Superior temporal gyrus (tissue), 1 donor: ENCODE measurements around the gene UBAC1.
"Not testable (repeated sequence)": the region's sequence is repeated elsewhere in the genome, so short reads cannot be mapped to it uniquely, and the experiment has no call there.

Experiments
- DNase-seq: peaks from one replicate; pipeline ENCODE4 v3.0.0-alpha.2; 2016; ENCODE audit errors: extremely low spot score

UBAC1 gene

DNA sequence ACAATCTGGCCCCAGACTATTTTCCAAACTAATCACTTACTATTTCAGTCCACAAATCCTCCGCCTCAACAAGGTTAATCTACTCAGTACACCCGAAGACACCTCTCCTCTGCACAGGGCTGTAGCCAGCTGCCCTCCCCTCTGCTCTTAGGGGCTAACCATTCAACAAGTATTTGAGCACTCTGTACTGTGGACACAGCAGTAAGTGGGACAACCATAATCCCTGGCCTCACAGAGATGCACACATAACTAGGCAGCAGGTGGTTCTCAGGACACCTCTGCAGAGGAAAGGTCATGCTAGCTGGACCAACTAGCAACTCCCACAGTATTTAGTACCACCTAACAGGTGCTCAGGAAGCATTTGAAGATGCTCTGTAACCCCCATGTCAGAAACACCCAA is 59.3 kb downstream of the UBAC1 start:
- no peak for DNase-seq

DNA sequence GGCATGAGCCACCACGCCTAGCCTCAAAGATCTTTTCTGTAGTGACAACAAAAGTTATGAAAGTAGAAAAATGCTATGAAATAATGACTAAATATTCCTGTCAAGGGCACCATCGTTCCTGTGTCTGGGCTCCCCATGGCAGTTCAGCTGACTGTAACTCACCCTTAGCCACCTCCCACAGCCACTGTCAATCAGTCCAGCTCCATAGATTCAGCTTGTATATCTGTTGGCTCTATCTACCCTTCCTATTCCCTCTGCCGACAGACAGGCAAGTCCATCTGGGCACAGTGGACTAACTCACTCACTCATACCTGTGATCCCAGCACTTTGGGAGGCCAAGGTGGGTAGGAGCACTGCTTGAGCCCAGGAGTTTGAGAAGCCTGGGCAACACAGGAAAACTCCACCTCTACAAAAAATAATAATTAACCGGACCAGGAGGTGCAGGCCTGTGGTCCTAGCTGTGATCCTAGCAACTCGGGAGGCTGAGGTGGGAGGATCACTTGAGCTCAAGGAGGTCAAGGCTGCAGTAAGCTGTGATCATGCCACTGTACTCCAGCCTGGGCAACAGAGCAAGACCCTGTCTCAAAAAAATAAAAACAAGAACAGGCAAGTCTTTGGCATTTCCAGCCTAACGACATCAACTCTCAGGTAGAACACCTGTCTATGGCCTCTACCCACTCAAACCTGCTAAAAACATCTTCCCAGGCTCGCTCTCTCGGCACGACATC is 60.0 kb downstream of the UBAC1 start:
- no peak for DNase-seq

DNA sequence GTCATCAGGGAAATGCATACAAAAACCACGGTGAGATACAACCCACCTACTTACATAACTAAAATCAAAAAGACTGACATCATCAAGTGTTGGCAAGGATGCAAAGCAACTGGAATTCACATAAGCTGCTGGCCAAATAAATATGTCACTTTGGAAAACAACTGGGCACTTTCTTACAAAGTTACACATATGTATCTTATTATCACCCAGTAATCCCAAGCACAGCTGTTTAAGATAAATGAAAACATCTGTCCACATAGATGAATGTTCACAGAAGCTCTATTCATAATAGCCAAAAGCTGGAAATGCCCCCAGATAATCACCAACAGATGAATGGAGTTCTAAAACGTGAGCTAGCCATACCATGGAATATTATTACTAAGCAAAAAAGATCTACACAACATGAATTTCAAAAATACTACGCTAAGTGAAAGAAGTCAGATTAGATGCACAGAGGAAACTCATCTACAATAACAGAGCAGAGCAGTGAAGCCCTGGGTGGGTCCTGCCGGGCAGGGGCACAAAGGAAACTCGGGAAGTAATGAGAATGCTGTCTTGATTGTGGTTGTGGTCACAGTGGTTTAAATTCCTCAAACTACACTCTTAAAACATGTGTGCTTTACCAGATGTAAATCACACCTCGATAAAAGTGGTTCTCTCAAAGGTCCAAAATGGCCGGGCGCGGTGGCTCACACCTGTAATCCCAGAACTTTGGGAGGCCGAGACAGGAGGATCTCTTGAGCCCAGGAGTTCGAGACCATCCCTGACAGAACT is 62.4 kb downstream of the UBAC1 start:
- no peak for DNase-seq

DNA sequence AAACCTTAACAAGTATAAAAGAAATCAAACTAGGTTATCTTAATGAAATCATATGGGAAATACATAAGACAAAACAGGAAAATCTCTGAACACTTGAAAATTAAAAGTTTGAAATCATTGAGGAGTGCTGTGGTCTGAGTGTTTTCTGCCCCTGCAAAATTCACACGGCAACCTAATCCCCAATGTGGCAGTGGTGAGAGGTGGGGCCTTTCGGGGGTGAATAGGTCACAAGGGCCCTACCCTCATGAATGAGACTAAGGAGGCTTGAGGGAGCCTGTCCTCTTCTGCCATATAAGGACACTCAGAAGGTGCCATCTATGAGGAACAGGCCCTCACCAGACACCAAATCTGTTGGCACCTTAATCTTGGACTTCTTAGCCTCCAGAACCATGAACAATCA is 64.5 kb downstream of the UBAC1 start:
- DNase-seq = no peak

DNA sequence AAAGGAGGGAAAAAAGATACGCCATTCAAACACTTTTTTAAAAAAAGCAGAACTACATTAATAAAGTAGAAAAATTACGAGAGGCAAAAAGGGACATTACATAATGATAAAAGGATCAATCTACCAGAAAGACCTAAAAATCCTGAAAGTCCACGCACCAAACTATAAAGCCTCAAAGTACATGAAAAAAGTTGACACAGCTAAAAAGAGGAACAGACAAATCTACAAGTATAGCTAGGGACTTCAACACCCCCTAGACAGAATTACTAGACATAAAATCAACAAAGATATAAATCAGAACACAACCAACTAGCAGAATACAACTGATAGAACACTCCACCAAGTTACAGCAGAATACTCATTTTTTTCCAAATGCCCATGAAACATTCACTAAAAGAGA is 65.0 kb downstream of the UBAC1 start:
- DNase-seq = no peak

DNA sequence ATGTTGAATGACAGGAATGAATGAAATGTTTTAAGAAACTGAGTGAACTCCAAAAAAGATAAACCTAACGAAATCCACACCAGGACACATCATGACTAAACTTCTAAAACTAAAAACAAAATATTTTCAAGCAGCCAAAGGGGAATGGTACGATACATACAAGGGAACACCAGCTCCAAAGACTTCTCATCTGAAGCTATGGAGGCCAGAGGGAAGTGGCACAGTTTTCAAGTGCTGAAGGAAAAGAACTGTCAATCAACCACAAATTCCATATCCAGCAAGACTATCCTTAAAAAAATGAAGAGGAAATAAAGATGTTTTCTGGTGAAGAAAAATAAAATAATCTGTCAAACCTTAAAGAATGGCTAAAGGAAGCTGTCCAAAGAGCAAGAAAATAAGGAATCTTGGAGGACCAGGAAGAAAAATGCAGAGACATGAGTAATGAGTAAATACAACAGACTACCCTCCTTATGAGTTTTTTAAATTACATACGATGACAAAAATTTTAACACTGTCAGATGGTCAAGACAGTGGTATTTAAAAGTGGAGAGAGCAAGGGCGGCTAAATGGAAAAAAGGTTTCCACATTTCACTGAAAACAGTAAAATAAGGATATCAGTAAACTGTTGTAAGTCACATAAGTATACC is 65.8 kb downstream of the UBAC1 start:
- no peak for DNase-seq

DNA sequence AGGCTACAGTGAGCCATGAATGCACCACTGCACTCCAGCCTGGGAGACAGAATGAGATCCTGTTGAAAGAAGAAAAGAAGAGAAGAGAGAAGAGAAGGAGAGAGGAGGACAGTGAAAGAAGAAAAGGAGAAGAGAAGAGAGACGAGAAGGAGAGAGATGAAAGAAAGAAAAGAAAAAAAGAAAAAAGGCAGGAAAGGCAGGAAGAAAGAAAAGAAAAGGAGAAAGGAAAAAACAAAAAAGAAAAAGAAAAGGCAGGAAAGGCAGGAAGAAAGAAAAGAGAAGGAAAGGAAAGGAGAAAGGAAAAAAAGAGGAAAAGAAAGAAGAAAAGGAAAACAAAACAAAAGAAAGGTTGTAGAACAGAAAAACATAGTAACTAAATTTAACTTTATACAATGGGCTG is 68.1 kb downstream of the UBAC1 start:
- no peak for DNase-seq

DNA sequence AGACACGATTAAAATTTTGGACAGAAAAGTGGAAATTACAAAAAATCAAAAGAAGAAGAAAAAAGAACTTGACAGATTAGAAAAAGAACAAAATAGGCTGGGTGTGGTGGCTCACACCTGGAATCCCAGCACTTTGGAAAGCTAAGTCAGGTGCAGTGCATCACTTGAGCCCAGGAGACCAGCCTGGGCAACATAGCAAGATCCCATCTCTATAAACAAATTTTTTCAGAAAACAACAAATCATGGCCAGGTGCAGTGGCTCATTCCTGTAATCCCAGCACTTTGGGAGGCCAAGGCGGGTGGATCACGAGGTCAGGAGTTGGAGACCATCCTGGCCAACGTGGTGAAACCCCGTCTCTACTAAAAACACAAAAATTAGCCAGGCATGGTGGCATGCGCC is 68.8 kb downstream of the UBAC1 start:
- not testable (repeated sequence) for DNase-seq

DNA sequence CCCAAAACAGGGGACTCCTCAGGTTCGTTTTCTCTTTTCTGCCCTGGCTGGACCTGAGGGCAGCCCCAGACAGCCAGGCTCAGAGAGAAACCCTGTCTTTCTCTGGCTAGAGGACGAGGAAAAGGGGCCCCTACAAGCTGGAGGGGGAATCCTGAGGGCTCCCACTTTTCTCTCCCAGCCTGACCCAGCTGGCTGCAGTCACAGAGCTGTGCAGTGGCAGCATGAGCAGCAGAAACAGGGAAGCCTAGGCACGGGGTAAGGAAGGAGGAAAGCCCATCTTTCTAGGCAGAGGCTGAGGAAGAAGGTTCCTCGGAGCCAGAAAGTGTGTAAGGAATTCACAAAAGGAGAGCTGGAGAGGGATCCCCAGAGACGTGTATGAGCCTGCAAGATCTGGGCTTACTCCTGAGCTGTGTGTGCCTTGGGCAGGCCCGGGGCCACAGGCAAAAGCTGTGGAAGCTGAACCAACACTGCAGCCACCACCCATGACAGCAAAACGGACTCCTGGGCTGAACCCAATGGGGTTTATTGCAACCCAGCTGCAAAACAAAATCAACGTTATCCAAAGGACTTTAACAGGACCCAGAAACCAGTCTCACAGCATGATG is 70.0 kb downstream of the UBAC1 start:
- no peak for DNase-seq

DNA sequence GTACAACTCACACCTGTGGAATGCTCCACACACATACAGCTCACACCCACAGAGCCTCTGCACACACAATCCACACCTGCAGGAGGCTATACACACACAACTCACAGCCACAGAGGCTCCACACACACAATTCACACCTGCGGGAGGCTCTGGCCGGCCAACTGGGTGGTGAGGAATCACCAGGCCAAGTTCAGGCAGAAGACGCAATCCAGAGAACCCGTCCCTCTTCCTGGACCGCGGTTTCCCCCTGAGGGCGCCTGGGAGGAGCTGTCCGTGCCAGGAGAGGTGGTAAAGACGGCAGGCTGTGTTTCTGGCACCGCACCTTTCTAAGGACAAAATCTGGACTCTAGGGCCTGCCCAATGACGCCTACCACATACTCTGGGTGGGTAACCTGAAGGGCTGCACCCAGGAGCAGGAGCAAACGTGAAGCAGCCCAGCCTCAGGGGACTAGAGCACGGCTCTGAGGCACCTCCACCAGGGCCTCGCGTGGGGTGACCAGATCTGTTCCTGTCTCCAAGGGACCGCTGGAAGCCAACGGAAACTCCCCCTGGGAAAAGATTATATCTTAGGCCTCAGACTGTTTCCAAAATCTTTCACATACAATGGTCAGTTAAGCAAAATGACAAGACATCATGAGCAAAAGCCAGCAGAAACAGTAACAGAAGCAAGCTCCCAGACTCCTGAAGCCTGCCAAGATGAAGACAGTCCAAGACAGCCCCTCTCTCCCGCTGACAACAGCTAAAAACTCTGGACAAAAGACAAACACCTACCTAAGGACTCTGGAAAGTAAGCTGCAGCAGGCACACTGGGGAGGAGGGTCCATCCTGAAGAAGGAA is 70.8 kb downstream of the UBAC1 start:
- DNase-seq = no peak

DNA sequence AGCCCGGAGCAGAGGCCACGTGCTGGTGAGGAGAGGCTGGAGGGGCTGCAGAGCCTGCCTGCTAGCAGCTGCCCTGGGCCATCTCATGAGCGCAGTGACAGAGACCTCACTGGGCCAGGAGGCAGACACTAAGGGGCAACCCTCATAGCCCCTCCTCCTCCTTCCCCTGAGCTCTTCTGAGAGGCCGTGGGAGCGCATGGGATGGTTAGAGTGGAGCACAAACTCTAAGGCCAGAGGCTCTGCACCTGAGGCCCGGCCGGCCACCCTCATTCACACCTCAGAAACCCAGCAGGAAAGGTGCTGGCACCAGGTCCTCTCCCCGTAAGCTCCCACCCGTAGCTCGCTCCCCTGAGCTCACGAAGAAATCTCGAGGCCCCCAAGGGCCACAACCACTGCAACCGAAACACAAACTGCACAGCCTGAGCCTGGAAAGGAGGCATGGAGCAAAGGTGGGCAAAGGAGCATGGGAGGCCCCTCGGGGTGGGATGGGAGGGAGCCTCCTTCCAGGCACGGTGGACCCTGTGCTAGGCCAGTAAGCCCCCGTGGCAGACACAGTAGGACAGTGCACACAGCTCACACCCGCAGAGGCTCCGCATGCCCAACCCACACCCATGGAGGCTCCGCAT is 71.5 kb downstream of the UBAC1 start:
- DNase-seq = no peak

DNA sequence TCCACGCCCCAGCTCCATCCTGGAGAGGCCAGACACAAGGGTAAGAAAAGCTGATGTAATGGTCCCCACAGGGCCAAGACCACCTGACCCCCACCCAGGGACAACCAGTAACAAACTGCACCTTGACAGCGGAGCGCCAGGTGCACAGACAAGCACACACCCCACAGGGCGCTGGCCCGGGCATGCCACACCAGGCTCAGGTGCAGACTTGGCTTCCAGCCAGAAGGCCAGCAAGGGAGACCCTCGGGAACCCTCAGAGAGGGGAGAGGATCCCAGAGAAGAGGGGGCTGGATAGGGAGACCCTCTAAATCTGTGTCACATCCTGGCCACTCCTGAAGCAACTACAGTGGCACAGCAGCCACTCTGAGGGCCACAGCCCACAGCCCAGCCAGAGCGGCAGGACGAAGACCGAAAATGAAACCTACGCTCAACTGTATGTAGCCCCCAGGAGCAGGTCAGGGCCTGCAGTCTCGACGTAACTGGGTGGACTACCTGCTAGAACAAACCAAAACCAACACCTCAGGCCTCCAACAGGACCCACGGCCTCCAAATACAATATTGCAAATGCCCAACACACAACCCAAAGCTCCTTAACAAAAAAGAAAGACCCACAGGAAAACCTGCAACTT is 72.3 kb downstream of the UBAC1 start:
- no peak for DNase-seq

DNA sequence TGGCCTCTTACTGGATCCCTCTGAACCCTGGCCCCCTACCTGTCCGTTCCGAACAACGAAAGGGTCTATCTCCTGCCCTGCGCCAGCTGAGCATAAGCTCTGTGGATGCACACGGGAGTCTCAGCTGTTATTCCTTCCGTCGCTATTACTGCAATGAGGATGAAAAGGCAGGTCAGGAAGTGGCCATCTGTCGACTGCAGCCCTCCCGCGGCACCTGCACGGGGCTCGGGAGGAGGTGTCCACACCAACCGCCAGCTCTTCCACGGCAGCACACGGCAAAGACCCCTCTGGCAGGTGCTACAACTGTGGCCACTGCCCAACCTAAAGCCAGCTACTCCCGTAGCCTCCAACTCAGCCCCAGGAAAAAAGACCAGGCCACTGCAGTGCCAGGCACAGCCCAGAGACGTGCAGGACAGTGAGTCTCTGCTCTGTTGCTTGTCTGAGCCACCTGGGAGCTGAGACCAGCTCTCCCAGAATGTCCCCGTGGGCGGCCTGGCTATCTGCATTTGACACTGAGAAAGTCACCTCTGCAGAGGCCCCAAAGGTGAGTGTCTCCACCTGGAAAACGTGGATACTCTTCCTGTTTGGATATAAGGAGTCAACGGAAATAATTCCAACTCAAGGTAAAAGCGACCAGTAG is 72.9 kb downstream of the UBAC1 start:
- no peak for DNase-seq

DNA sequence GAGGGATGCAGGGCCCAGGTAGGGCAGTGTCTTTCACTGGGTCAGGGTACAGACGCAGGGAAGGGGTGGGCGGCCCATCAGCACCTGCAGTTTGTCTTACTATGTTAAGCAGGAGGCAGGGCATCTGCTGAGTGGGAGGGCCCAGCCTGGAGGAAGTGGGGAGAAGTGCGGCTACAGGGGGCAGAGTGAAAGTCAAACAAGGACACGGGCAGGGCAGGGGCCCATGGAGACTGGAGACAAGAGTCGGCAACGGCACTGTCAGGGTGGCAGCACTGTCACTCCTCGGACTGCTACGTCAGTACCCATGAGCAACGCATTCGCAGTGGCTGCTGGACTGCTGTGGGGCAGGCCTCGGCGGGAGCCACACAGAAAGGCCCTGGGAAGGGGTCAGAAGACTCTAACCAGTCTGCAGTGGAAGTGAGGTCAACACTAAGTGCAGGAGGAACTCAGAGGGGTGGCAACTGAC is 73.6 kb downstream of the UBAC1 start:
- DNase-seq = no peak

DNA sequence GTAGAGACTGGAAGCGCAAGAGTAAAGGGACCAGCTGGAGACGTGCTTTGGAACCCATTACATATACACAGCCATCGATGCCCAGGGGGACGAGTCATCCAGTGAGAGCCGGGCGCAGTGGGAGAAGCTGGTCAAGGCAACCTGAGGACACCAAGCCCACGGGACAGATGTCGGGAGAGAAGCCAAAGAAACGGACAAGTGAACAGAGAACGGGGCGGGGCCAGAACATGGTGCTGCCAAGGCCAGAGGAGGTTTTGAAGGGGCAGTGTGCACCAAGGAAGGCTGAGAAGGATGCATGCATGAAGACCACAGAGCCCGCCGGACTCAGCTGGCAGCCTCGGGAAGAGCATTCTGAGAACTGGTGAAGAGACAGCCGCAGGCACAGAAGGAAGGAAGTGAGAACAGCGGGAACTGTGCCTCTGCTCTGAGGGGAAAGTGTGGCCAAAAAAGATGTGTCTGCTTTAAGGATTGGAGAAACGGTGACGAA is 74.1 kb downstream of the UBAC1 start:
- peak; percentile 77 for DNase-seq

DNA sequence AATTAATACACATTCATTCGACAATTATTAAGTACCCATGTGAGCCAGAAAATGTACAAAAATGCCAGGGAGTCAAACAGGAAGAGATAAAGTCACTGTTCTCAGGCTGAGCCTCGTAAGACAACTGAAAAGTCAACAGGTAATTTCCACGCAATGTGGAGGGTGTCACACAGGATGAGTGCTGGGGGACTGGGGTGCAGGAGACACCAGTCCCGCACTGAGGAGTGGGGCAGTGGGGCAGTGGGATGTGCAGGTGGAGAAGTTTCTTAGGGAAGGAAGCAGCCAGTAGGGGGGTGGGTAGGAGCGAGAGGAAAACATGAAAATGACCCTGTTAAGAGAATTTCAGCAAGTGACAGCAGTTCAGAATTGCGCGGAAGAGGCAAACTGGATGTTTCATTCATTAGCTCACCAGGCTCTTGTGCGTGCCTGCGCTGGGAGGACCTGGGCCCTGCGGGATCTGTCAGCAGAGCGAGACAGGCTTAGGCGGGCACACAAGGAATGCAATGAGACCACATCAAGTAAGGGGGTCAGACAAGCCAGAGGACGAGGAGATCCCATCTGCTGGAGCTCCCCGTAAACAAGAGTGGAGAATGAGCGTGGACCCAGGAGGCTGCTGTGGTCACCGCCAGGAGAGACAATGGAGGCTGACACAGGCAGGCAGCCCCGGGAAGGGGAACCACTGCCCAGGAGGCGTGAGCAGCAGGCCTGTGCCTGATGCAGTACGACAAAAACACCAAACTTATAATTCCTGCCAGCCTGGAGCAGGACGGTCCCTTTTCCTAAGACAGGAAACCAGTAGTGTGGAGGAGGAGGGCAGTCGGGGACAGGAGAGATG is 74.8 kb downstream of the UBAC1 start:
- DNase-seq = no peak

DNA sequence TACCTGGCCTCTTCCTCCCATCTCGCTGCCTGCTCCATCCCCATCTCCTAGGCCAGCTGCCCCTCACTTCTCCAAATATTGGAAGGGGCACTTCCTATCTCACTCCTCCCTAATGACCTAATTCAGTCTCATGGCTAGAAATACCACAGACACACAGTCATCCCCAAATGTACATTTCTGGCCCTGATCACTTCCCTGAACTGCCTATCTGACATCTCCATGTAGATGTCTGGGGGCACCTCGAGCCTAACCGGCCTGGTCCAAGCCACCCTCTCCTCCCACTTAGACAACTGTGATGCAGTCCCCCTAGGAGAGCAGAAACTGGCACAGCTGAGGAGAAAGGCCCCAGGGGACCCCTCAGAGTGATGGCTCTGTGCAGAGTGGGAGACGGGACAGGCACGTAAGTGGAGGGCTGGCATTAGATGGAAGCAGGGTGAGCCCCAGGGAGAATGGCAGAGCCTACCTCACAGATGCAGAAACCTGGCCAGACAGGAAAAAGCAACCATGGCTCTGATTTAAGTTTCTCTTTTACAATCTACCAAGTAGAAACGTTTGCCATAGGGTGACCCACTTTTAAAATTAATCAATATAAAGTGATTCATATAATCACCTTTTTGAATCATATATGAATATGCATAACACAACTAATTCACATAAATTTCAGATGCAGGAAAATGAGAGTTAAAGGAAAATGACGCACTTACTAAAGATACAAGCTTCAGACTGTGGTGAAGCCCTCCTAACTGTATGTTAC is 75.9 kb downstream of the UBAC1 start:
- no peak for DNase-seq

DNA sequence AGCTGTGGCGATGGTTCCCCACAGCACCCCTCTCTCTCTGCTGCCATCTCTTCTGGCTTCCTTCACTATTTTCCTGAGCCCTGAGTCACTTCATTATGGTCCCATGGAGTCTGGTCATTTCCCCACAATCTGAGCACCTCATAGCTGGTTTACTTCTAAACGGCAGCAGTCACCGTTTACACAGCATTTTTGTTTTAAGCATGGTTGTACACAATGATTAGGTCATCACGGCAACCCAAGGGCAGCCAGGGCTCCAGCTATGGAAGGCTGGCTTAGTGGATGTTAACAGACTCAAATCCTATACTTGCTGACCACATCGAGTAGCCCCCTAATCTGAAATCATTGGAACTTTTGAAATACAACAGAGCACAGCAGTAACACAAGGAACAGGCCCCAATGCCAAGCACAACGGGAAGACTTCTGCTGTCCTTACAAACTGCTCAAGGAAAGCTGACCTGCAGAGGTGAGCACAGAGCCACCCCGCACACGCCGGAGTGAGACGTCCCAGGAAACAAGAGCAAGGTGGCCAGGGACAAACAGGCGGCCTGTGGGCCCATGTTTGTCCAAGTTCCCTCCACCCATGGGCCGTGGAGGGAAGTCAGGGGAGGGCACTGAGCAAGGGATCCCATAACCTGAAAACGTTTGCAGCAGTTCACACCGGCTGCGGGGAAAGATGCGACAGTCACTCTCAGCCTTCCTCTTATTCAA is 76.7 kb downstream of the UBAC1 start:
- DNase-seq = peak; percentile 37
